Neuronal stem cell (in vitro differentiated cells): ENCODE data around the gene BATF.

Experiments
- DNase-seq: peaks from one replicate; pipeline ENCODE4 v3.0.0-alpha.2; 2013; ENCODE audit warnings: low spot score
- H2AFZ ChIP-seq: one replicate; pipeline ENCODE4 v1.6.1; 2013; ENCODE audit warnings: mild to moderate bottlenecking, low read length, inconsistent platforms
- H2AK5ac ChIP-seq: 2 replicates; pipeline ENCODE4 v1.6.1; 2013; ENCODE audit warnings: low read depth, mild to moderate bottlenecking, inconsistent platforms, low read length, moderate library complexity, mixed read lengths
- H2BK120ac ChIP-seq: 2 replicates; pipeline ENCODE4 v1.6.1; 2013; ENCODE audit warnings: low read depth, mild to moderate bottlenecking, inconsistent platforms, low read length, moderate library complexity, mixed read lengths
- H2BK12ac ChIP-seq: one replicate; pipeline ENCODE4 v1.6.1; 2013; ENCODE audit warnings: low read length, inconsistent platforms
- H2BK15ac ChIP-seq: 2 replicates; pipeline ENCODE4 v1.6.1; 2013; ENCODE audit warnings: mild to moderate bottlenecking, low read length, inconsistent platforms, mixed read lengths
- H2BK5ac ChIP-seq: one replicate; pipeline ENCODE4 v1.6.1; 2013; ENCODE audit warnings: inconsistent platforms, mild to moderate bottlenecking, low read length, moderate library complexity
- H3K14ac ChIP-seq: one replicate; pipeline ENCODE4 v1.6.1; 2013; ENCODE audit warnings: low read length, inconsistent platforms
- H3K18ac ChIP-seq: 2 replicates; pipeline ENCODE4 v1.6.1; 2013; ENCODE audit warnings: low read length, inconsistent platforms
- H3K23ac ChIP-seq: 2 replicates; pipeline ENCODE4 v1.6.1; 2013; ENCODE audit warnings: low read depth, mild to moderate bottlenecking, mixed read lengths, low read length, inconsistent platforms; ENCODE audit not compliant: poor library complexity
- H3K27ac ChIP-seq: replicated peaks from 3 replicates; pipeline ENCODE4 v1.5.1; 2013; ENCODE audit warnings: low read length, inconsistent platforms
- H3K27me3 ChIP-seq, 3 experiments: 2 replicates each; pipeline ENCODE4 v1.6.1; 2013; ENCODE audit warnings: low read length in 3 of 3, mild to moderate bottlenecking in 2 of 3, inconsistent platforms in 1 of 3, low read depth in 1 of 3, mixed read lengths in 1 of 3, moderate library complexity in 1 of 3; ENCODE audit not compliant: control insufficient read depth in 3 of 3, insufficient read depth in 3 of 3
- H3K36me3 ChIP-seq, 2 donors: replicated peaks in 1 of 2; 2 replicates each; pipeline ENCODE4 v1.6.1; 2013; ENCODE audit warnings: low read length in 2 of 2; ENCODE audit not compliant: control insufficient read depth in 2 of 2, insufficient read depth in 2 of 2
- H3K4ac ChIP-seq: 2 replicates; pipeline ENCODE4 v1.6.1; 2013; ENCODE audit warnings: inconsistent platforms, mild to moderate bottlenecking, low read length, moderate library complexity
- H3K4me1 ChIP-seq, 2 donors: 1 replicate in 1 of 2; 2 replicates in 1 of 2; pipeline ENCODE4 v1.6.1; 2013; ENCODE audit warnings: low read length in 2 of 2, low read depth in 1 of 2; ENCODE audit not compliant: control insufficient read depth in 2 of 2, insufficient read depth in 1 of 2
- H3K4me2 ChIP-seq: one replicate; pipeline ENCODE4 v1.6.1; 2013; ENCODE audit warnings: mild to moderate bottlenecking, low read length, inconsistent platforms; ENCODE audit not compliant: insufficient read depth, poor library complexity, severe bottlenecking
- H3K4me3 ChIP-seq, 2 donors: 2 replicates each; pipeline ENCODE4 v1.5.1; 2013; ENCODE audit warnings: low read length in 2 of 2, mild to moderate bottlenecking in 2 of 2, inconsistent platforms in 1 of 2, moderate library complexity in 1 of 2
- H3K79me1 ChIP-seq: one replicate; pipeline ENCODE4 v1.6.1; 2013; ENCODE audit warnings: low read depth, mild to moderate bottlenecking, inconsistent platforms, low read length, moderate library complexity
- H3K9ac ChIP-seq: one replicate; pipeline ENCODE4 v1.6.1; 2013; ENCODE audit warnings: mild to moderate bottlenecking, low read depth, low read length, inconsistent platforms; ENCODE audit not compliant: poor library complexity
- H3K9me3 ChIP-seq, 2 donors: replicated peaks in 1 of 2; 2 replicates each; pipeline versions ENCODE3 to v1.6.1; 2013; ENCODE audit warnings: low read length in 2 of 2, mild to moderate bottlenecking in 2 of 2, inconsistent platforms in 1 of 2, low read depth in 1 of 2, mixed read lengths in 1 of 2, moderate library complexity in 1 of 2; ENCODE audit not compliant: control insufficient read depth in 2 of 2, insufficient read depth in 1 of 2
- H4K8ac ChIP-seq: one replicate; pipeline ENCODE4 v1.6.1; 2013; ENCODE audit warnings: low read depth, mild to moderate bottlenecking, inconsistent platforms, low read length, moderate library complexity
- H4K91ac ChIP-seq: one replicate; pipeline ENCODE4 v1.6.1; 2013; ENCODE audit warnings: low read length, low read depth, mild to moderate bottlenecking, inconsistent platforms; ENCODE audit not compliant: poor library complexity
- WGBS, 2 donors: extraction: QIAGEN DNeasy Blood & Tissue Kit; methylation state at CpG; one replicate each; pipeline ENCODE4 v1.1.7; 2013; ENCODE audit warnings: missing lambda C conversion rate in 2 of 2, mixed read lengths in 1 of 2; ENCODE audit not compliant: insufficient read length in 2 of 2, insufficient replicate concordance in 1 of 2; ENCODE audit errors: extremely low coverage in 2 of 2; 5-methylcytosine and 5-hydroxymethylcytosine counted together

The BATF gene

GRCh38 chr14:75570797-75571196, 48.5 kb downstream of the BATF start:
- H3K14ac ChIP-seq: no peak overlapping the region
- H2BK120ac ChIP-seq: no peak overlapping the region
- no peak overlapping the region for H3K23ac ChIP-seq
- H3K9me3 ChIP-seq: no peaks in the 10 kb centered on the region
- no peak overlapping the region for H2BK5ac ChIP-seq
- H4K8ac ChIP-seq: no peak overlapping the region
- no peak overlapping the region for H3K4me2 ChIP-seq
- no peak overlapping the region for H2AFZ ChIP-seq
- DNase-seq: no peak
- no CpG with 5 or more reads among the region's 2 CpGs for WGBS, 2 donors
- no peak overlapping the region for H3K4ac ChIP-seq
- H3K27ac ChIP-seq: no peak overlapping the region
- no peak overlapping the region for H2BK12ac ChIP-seq
- no peaks in the 10 kb centered on the region for H3K36me3 ChIP-seq
- H2AK5ac ChIP-seq: no peak overlapping the region
- no peak overlapping the region for H4K91ac ChIP-seq
- H3K27me3 ChIP-seq: peaks cover 0 to 27% (median 0%) of the 10 kb centered on the region in 3 experiments
- H3K79me1 ChIP-seq: no peaks in the 10 kb centered on the region
- H3K4me3 ChIP-seq: no peak overlapping the region
- H3K18ac ChIP-seq: no peak overlapping the region
- H3K9ac ChIP-seq: no peak overlapping the region
- H3K4me1 ChIP-seq: no peaks in the 10 kb centered on the region
- H2BK15ac ChIP-seq: no peak overlapping the region

GRCh38 chr14:75572104-75572503, 49.8 kb downstream of the BATF start:
- Histone ChIP-seq H2AFZ (no peak overlapping the region), H2BK5ac (no peak overlapping the region), H3K4me1 (no peaks in the 10 kb centered on the region), H2BK12ac (no peak overlapping the region), H4K8ac (no peak overlapping the region), H3K79me1 (no peaks in the 10 kb centered on the region), H3K14ac (no peak overlapping the region), H3K23ac (no peak overlapping the region), H3K9ac (no peak overlapping the region), H3K4me3 (no peak overlapping the region), H3K18ac (no peak overlapping the region), H3K9me3 (no peaks in the 10 kb centered on the region), H3K27ac (no peak overlapping the region), H2BK15ac (no peak overlapping the region), H2BK120ac (no peak overlapping the region), H4K91ac (no peak overlapping the region), H2AK5ac (no peak overlapping the region), H3K4ac (no peak overlapping the region), H3K27me3 (peaks cover 0 to 27% (median 0%) of the 10 kb centered on the region in 3 experiments), H3K36me3 (no peaks in the 10 kb centered on the region), H3K4me2 (no peak overlapping the region)
- DNase-seq: no peak
- WGBS, 2 donors: no CpG with 5 or more reads among the region's 6 CpGs

DNA sequence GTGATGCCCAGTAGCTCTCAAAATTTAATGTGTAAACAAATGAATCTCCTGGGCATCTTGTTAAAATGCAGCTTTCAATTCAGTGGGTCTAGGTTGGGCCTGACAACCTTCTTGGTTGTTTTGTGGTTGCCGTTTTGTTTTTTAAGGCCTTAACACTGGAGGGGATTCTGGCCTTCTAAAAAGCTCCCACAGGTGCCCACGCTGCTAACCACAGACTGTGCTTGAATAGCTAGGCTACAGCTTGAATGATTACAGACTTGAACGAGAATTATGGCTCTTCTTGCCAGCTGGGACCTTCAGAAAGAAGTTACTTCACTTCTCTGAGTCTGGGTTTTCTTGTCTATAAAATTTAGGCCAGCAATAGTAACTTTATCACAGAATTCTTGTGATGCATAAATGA, 54.8 kb downstream of the BATF start:
- Histone ChIP-seq H3K9ac (no peak overlapping the region), H3K14ac (no peak overlapping the region), H3K9me3 (no peaks in the 10 kb centered on the region), H4K8ac (no peak overlapping the region), H3K27ac (no peak overlapping the region), H3K4me1 (peaks cover 9 to 12% of the 10 kb centered on the region in 2 donors), H2BK15ac (no peak overlapping the region), H2BK120ac (no peak overlapping the region), H4K91ac (no peak overlapping the region), H2AK5ac (no peak overlapping the region), H2BK5ac (no peak overlapping the region), H3K23ac (no peak overlapping the region), H2BK12ac (no peak overlapping the region), H3K4ac (no peak overlapping the region), H3K27me3 (peaks cover 0 to 6% (median 0%) of the 10 kb centered on the region in 3 experiments), H3K18ac (no peak overlapping the region), H3K36me3 (no peaks in the 10 kb centered on the region), H3K79me1 (no peaks in the 10 kb centered on the region), H3K4me3 (no peak overlapping the region), H2AFZ (no peak overlapping the region), H3K4me2 (no peak overlapping the region)
- DNase-seq: no peak
- WGBS, 2 donors: no CpG with 5 or more reads among the region's 3 CpGs

DNA sequence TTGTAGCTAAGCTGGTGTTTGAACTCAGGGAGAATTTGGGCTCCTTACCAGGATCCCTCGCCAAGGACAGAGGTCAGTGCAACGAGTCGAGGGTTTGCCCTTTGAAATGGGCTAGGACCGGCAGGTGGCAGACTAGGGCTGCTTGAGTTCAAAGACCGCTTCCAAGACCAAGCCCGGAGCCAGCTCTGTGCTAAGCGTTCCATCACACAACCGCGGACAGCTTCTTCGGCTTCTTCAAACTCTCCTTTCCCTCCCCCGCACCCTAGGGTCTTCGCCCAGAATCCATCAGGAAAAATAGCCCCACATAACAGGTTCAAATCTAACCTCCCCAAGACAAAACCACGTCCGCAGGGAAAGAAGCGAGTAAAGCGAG, 55.4 kb downstream of the BATF start:
- peak overlapping the region; percentile 55 to 83 for H3K4me3 ChIP-seq
- no peaks in the 10 kb centered on the region for H3K79me1 ChIP-seq
- peak overlapping the region; percentile 74 for H3K27ac ChIP-seq
- no peaks in the 10 kb centered on the region for H3K36me3 ChIP-seq
- H2BK12ac ChIP-seq: no peak overlapping the region
- H2BK5ac ChIP-seq: no peak overlapping the region
- no peak overlapping the region for H3K9ac ChIP-seq
- no CpG with 5 or more reads among the region's 16 CpGs for WGBS, 2 donors
- peaks cover 9 to 12% of the 10 kb centered on the region in 2 donors for H3K4me1 ChIP-seq
- no peaks in the 10 kb centered on the region for H3K9me3 ChIP-seq
- H2AK5ac ChIP-seq: no peak overlapping the region
- no peak overlapping the region for H2BK120ac ChIP-seq
- no peak overlapping the region for H3K23ac ChIP-seq
- no peak overlapping the region for H3K18ac ChIP-seq
- no peak overlapping the region for H3K14ac ChIP-seq
- no peak overlapping the region for H2BK15ac ChIP-seq
- H3K27me3 ChIP-seq: peaks cover 0 to 6% (median 0%) of the 10 kb centered on the region in 3 experiments
- no peak overlapping the region for H4K91ac ChIP-seq
- no peak overlapping the region for H3K4ac ChIP-seq
- no peak overlapping the region for H4K8ac ChIP-seq
- peak overlapping the region; percentile 89 for H3K4me2 ChIP-seq
- DNase-seq: peak; percentile 78
- H2AFZ ChIP-seq: peak overlapping the region; percentile 98
